Tibial nerve (tissue), 3 donors: ENCODE measurements around the gene BCAS3.

ENCODE experiments used
- POLR2A ChIP-seq, 2 donors: fragments of 450-650 bp; IDR thresholded peaks; one replicate each; pipeline ENCODE4 v1.6.1; 2017; ENCODE audit warnings: antibody characterized with exemption in 2 of 2, mild to moderate bottlenecking in 2 of 2, moderate library complexity in 2 of 2
- TF ChIP-seq, protein P1 (sequence below), 5 experiments: fragments of 200-600 bp in 3 of 5; fragments of 450-650 bp in 2 of 5; sonication (generic) in 3 of 5; IDR thresholded peaks; one replicate each; pipeline ENCODE4 v1.5.1; 2016 to 2019; ENCODE audit warnings: antibody characterized with exemption in 5 of 5, mild to moderate bottlenecking in 3 of 5, moderate library complexity in 2 of 5

GRCh38 chr17:61368832-61369450 lies 691.3 kb downstream of the BCAS3 start:
- no peak for TF ChIP-seq POLR2A (IDR thresholded peaks at IDR 0.05)
- TF ChIP-seq, protein P1, sequence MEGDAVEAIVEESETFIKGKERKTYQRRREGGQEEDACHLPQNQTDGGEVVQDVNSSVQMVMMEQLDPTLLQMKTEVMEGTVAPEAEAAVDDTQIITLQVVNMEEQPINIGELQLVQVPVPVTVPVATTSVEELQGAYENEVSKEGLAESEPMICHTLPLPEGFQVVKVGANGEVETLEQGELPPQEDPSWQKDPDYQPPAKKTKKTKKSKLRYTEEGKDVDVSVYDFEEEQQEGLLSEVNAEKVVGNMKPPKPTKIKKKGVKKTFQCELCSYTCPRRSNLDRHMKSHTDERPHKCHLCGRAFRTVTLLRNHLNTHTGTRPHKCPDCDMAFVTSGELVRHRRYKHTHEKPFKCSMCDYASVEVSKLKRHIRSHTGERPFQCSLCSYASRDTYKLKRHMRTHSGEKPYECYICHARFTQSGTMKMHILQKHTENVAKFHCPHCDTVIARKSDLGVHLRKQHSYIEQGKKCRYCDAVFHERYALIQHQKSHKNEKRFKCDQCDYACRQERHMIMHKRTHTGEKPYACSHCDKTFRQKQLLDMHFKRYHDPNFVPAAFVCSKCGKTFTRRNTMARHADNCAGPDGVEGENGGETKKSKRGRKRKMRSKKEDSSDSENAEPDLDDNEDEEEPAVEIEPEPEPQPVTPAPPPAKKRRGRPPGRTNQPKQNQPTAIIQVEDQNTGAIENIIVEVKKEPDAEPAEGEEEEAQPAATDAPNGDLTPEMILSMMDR (IDR thresholded peaks at IDR 0.05): no peak
